Vagina (tissue), 2 donors: ENCODE measurements around the gene PIP5K1B. TPM values are rescaled to one million over a fixed set of nuclear protein-coding genes. Genes with fewer than 3 reads are reported as not detected.

Experiments
- DNase-seq, 2 donors: peaks; one replicate each; pipeline ENCODE4 v3.0.0-alpha.2; 2017; ENCODE audit errors: extremely low spot score in 2 of 2
- H3K27ac ChIP-seq: fragments of 200-600 bp; sonication (generic); one replicate; pipeline ENCODE4 v1.5.1; 2019
- H3K27me3 ChIP-seq: fragments of 200-600 bp; sonication (generic); one replicate; pipeline ENCODE4 v1.5.1; 2019
- H3K36me3 ChIP-seq, 2 donors: fragments of 200-600 bp; sonication (generic); one replicate each; pipeline ENCODE4 v1.5.1; 2017 to 2019
- H3K4me1 ChIP-seq: fragments of 200-600 bp; sonication (generic); one replicate; pipeline ENCODE4 v1.5.1; 2019
- H3K4me3 ChIP-seq, 2 donors: fragments of 200-600 bp; sonication (generic); 1 replicate in 1 of 2; 2 replicates in 1 of 2; pipeline ENCODE4 v1.5.1; 2016 to 2019
- H3K9me3 ChIP-seq: fragments of 200-600 bp; sonication (generic); one replicate; pipeline ENCODE4 v1.5.1; 2019
- POLR2A ChIP-seq, 2 donors: fragments of 450-650 bp; IDR thresholded peaks; one replicate each; pipeline ENCODE4 v1.6.1; 2017; ENCODE audit warnings: antibody characterized with exemption in 2 of 2, mild to moderate bottlenecking in 2 of 2, moderate library complexity in 2 of 2
- POLR2AphosphoS5 ChIP-seq, 2 donors: sonication (generic); formaldehyde crosslinking; IDR thresholded peaks; one replicate each; pipeline ENCODE4 v1.9.0; 2017; ENCODE audit warnings: antibody characterized with exemption in 2 of 2, mild to moderate bottlenecking in 2 of 2, low read depth in 1 of 2; ENCODE audit not compliant: insufficient read depth in 1 of 2
- intact Hi-C: fragments of 100-400 bp; cut with DNase I; formaldehyde crosslinking; loops from one replicate; pipeline ENCODE4 v1.15.1; 2023
- total RNA-seq: library from RNA; depleted of rRNA; stranded (reverse); fragments of >200 nt; gene quantifications from one replicate; pipeline ENCODE4 v1.2.3, GENCODE V29; 2016
- TF ChIP-seq, protein P1 (sequence below), 3 experiments: fragments of 450-650 bp in 2 of 3; fragments of 200-600 bp in 1 of 3; sonication (generic) in 1 of 3; IDR thresholded peaks; one replicate each; pipeline ENCODE4 v1.5.1; 2017 to 2019; ENCODE audit warnings: antibody characterized with exemption in 3 of 3, mild to moderate bottlenecking in 2 of 3, moderate library complexity in 2 of 3

PIP5K1B gene
- total RNA-seq, 1 donor from 2014 or later: 2.9 TPM

DNA sequence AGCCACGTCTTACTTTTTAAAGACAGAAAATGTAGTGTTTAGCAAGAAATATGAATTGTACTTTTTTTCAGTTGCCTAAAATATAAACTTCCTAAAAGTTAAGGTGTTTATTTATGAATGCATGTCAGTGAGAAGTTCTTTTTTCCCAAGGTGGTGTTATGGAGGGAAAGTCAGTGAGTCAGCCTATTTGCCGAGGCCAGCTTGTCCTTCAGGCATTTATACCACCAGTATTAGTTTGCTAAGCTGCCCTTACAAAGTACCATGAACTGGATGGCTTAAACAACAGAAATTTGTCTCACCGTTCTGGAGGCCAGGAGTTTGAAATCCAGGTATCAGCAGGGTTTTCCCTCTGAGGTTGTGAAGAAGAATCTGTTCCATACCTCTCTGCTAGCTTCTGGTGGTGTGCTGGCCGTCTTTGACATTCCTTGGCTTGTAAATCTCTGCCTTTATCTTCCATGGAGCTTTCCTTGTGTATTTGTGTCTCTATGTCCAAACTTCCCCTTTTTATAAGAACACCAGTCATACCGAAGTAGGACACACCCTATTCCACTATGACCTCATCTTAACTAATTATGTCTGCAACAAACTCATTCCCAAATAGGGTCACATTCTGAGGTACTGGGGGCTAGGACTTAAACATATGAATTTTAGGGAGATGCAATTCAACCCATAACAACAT is 270.5 kb downstream of the PIP5K1B start:
- Histone ChIP-seq H3K9me3 (no peaks in the 10 kb centered on the region), H3K27me3 (no peaks in the 10 kb centered on the region), H3K4me3 (peak overlapping the region; percentile 4 to 23), H3K27ac (no peak overlapping the region), H3K4me1 (peaks cover 14% of the 10 kb centered on the region), H3K36me3 (no peaks in the 10 kb centered on the region)
- intact Hi-C loops: no loop called here
- DNase-seq: no peak
- no peak for TF ChIP-seq POLR2AphosphoS5 (IDR thresholded peaks at IDR 0.05; ENCODE audit: insufficient read depth in 1 of 2, low read depth in 1 of 2)
- no peak for TF ChIP-seq POLR2A (IDR thresholded peaks at IDR 0.05)
- TF ChIP-seq, protein P1, sequence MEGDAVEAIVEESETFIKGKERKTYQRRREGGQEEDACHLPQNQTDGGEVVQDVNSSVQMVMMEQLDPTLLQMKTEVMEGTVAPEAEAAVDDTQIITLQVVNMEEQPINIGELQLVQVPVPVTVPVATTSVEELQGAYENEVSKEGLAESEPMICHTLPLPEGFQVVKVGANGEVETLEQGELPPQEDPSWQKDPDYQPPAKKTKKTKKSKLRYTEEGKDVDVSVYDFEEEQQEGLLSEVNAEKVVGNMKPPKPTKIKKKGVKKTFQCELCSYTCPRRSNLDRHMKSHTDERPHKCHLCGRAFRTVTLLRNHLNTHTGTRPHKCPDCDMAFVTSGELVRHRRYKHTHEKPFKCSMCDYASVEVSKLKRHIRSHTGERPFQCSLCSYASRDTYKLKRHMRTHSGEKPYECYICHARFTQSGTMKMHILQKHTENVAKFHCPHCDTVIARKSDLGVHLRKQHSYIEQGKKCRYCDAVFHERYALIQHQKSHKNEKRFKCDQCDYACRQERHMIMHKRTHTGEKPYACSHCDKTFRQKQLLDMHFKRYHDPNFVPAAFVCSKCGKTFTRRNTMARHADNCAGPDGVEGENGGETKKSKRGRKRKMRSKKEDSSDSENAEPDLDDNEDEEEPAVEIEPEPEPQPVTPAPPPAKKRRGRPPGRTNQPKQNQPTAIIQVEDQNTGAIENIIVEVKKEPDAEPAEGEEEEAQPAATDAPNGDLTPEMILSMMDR (IDR thresholded peaks at IDR 0.05): no peak

DNA sequence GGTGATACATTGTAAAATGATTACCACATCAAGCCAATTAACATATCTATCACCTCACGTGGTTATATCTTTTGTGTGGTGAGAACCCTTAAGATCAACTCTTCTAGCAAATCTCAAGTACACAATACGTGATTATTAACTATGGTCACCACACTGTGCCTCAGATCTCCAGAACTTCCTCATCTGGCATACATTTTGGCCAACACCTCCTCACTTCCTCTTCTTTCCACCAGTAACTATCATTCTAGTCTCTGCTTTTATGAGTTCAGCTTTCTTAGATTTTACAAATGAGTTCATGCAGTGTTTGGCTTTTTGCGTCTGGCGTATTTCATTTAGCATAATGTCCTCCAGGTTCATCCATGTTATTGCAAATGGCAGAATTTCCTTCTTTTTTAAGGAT is 273.0 kb downstream of the PIP5K1B start:
- Histone ChIP-seq H3K4me1 (peaks cover 25% of the 10 kb centered on the region), H3K27me3 (no peaks in the 10 kb centered on the region), H3K4me3 (no peak overlapping the region), H3K36me3 (no peaks in the 10 kb centered on the region), H3K27ac (no peak overlapping the region), H3K9me3 (no peaks in the 10 kb centered on the region)
- TF ChIP-seq POLR2A (IDR thresholded peaks at IDR 0.05): no peak
- TF ChIP-seq POLR2AphosphoS5 (IDR thresholded peaks at IDR 0.05; ENCODE audit: insufficient read depth in 1 of 2, low read depth in 1 of 2): no peak
- TF ChIP-seq, protein P1 (IDR thresholded peaks at IDR 0.05): no peak
- DNase-seq: no peak
- intact Hi-C loops: no loop called here

DNA sequence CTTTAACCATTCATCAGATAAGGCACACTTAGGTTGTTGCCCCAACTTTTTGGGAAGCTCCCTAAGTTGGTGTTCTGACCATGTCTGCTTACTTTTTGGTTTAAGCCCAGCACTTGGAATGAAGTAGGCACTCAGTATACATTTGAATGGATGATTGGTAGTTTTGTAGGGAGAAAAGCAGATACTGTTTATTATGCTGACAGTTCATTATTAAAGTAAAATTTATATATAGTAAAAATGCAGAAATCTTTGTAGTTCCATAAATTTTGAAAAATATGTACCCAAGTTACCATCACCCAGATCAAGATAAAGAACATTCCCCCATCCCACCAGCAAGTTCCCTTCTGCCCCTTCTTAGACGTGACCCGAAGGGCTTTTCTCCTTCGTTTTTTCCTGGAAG is 273.5 kb downstream of the PIP5K1B start:
- TF ChIP-seq, protein P1 (IDR thresholded peaks at IDR 0.05): no peak
- TF ChIP-seq POLR2A (IDR thresholded peaks at IDR 0.05) (no peak), POLR2AphosphoS5 (IDR thresholded peaks at IDR 0.05; ENCODE audit: insufficient read depth in 1 of 2, low read depth in 1 of 2) (no peak)
- no peaks in the 10 kb centered on the region for H3K9me3 ChIP-seq
- peaks cover 25% of the 10 kb centered on the region for H3K4me1 ChIP-seq
- H3K36me3 ChIP-seq: no peaks in the 10 kb centered on the region
- H3K27me3 ChIP-seq: no peaks in the 10 kb centered on the region
- intact Hi-C loops: no loop called here
- H3K27ac ChIP-seq: no peak overlapping the region
- DNase-seq: no peak
- H3K4me3 ChIP-seq: no peak overlapping the region

- Histone ChIP-seq H3K27ac (no peak overlapping the region), H3K4me1 (peaks cover 25% of the 10 kb centered on the region), H3K9me3 (no peaks in the 10 kb centered on the region), H3K36me3 (no peaks in the 10 kb centered on the region), H3K4me3 (no peak overlapping the region), H3K27me3 (no peaks in the 10 kb centered on the region)
- TF ChIP-seq, protein P1 (IDR thresholded peaks at IDR 0.05): no peak
- TF ChIP-seq POLR2A (IDR thresholded peaks at IDR 0.05) (no peak), POLR2AphosphoS5 (IDR thresholded peaks at IDR 0.05; ENCODE audit: insufficient read depth in 1 of 2, low read depth in 1 of 2) (no peak)
- intact Hi-C loops: no loop called here
- no peak for DNase-seq
Measured at GRCh38 chr9:68979538-68980314, 274.7 kb downstream of the PIP5K1B start.
